ENCODE measurements around the gene CTCF. TPM values are rescaled to one million over a fixed set of nuclear protein-coding genes. Genes with fewer than 3 reads are reported as not detected.

The CTCF gene
- total and polyA plus RNA-seq, 2 donors (not counting 1 experiment from before 2014, with no cell fraction given) = 20.0 to 20.9 TPM

DNA sequence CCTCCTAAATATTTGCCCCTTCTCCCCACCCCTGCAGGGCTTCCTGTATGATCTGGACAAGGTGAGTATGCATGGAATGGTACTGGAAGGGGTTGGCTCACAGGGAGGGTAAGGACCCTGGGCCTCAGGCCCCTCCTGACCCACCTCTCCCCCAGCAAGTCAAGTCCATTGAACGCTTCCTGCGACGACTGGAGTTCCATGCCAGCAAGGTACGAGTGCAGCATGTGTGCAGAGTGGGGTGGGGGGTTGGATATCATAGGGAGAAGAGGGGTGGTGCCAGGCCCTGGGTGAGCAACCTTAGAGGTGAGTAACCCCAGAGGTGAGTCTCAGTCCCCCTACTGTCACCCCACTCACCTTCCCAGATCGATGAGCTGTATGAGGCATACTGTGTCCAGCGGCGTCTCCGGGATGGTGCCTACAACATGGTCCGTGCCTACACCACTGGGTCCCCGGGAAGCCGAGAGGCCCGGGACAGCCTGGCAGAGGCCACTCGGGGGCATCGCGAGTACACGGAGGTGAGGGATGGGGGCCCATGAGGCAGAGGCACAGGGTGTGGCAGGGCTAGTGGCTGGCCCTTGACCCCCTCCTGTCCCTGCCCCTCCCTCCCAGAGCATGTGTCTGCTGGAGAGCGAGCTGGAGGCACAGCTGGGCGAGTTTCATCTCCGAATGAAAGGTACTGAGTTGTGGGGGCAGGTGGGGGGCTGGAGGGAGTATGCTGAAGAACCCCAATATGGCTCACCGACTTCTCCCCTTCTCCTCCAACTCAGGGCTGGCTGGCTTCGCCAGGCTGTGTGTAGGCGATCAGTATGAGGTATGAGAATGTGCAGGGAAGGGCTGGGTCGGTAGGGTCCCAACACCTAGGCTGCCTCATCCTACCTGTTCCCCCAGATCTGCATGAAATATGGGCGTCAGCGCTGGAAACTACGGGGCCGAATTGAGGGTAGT lies 22.4 kb upstream of the CTCF start:
- Histone ChIP-seq H3K9me3 (ENCODE audit: control insufficient read depth, insufficient read depth, low read depth, low read length) (no peaks in the 10 kb centered on the region), H3K4me2 (ENCODE audit: extremely low read depth, insufficient read depth, low read length) (no peak overlapping the region), H4K20me1 (ENCODE audit: control insufficient read depth, extremely low read depth, insufficient read depth, low read length) (no peaks in the 10 kb centered on the region), H3K4me3 (replicated peaks in 1 of 4; ENCODE audit: control extremely low read depth in 1 of 4, insufficient read depth in 1 of 4, low read depth in 3 of 4, low read length in 4 of 4) (no peak overlapping the region), H2AFZ (ENCODE audit: low read length) (no peak overlapping the region), H3K27me3 (ENCODE audit: control insufficient read depth, insufficient read depth, low read length) (no peaks in the 10 kb centered on the region), H3K36me3 (ENCODE audit: control insufficient read depth, insufficient read depth, low read length) (peaks cover 28% of the 10 kb centered on the region), H3K27ac (ENCODE audit: insufficient read depth, low read length) (no peak overlapping the region), H3K79me2 (ENCODE audit: control insufficient read depth, insufficient read depth, low read length) (peaks cover 8% of the 10 kb centered on the region), H3K9ac (ENCODE audit: insufficient read depth, low read length) (no peak overlapping the region), H3K4me1 (ENCODE audit: control insufficient read depth, extremely low read depth, insufficient read depth, low read length) (peaks cover 8% of the 10 kb centered on the region)
- no peak for DNase-seq (ENCODE audit: low read depth in 2 of 2)
- TF ChIP-seq, protein P1, sequence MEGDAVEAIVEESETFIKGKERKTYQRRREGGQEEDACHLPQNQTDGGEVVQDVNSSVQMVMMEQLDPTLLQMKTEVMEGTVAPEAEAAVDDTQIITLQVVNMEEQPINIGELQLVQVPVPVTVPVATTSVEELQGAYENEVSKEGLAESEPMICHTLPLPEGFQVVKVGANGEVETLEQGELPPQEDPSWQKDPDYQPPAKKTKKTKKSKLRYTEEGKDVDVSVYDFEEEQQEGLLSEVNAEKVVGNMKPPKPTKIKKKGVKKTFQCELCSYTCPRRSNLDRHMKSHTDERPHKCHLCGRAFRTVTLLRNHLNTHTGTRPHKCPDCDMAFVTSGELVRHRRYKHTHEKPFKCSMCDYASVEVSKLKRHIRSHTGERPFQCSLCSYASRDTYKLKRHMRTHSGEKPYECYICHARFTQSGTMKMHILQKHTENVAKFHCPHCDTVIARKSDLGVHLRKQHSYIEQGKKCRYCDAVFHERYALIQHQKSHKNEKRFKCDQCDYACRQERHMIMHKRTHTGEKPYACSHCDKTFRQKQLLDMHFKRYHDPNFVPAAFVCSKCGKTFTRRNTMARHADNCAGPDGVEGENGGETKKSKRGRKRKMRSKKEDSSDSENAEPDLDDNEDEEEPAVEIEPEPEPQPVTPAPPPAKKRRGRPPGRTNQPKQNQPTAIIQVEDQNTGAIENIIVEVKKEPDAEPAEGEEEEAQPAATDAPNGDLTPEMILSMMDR (conservative IDR thresholded peaks at IDR 0.05 in 1 of 2, IDR thresholded peaks at IDR 0.05 in 1 of 2; ENCODE audit: low read depth in 1 of 2, low read length in 2 of 2) = no peak
- no peak for TF ChIP-seq EZH2 (IDR thresholded peaks at IDR 0.05; ENCODE audit: low read length, missing control alignments)

DNA sequence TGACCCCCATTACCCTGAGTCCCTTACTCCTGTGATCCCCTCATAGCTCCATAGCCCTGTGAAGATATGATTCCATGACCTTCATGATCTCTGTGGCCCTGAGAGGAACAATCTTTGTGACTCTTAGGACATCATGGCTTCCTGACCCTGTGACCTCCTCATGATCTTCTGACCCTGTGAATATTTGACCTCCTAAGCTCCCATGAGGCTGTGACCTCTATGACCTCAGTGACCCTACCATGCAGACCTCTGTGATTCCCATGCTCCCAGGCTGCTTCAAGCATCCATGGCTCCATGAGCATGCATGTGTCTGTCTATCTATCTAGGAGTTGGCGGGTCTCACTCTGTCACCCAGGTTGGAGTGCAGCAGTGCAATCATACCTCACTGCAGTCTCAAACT lies 21.6 kb upstream of the CTCF start:
- H3K27ac ChIP-seq (ENCODE audit: insufficient read depth, low read length) = no peak overlapping the region
- peaks cover 36% of the 10 kb centered on the region for H3K36me3 ChIP-seq (ENCODE audit: control insufficient read depth, insufficient read depth, low read length)
- H4K20me1 ChIP-seq (ENCODE audit: control insufficient read depth, extremely low read depth, insufficient read depth, low read length) = no peaks in the 10 kb centered on the region
- no peak overlapping the region for H3K4me3 ChIP-seq (replicated peaks in 1 of 4; ENCODE audit: control extremely low read depth in 1 of 4, insufficient read depth in 1 of 4, low read depth in 3 of 4, low read length in 4 of 4)
- DNase-seq (ENCODE audit: low read depth in 2 of 2) = no peak
- H3K4me1 ChIP-seq (ENCODE audit: control insufficient read depth, extremely low read depth, insufficient read depth, low read length) = peaks cover 8% of the 10 kb centered on the region
- H3K27me3 ChIP-seq (ENCODE audit: control insufficient read depth, insufficient read depth, low read length) = no peaks in the 10 kb centered on the region
- H2AFZ ChIP-seq (ENCODE audit: low read length) = no peak overlapping the region
- H3K4me2 ChIP-seq (ENCODE audit: extremely low read depth, insufficient read depth, low read length) = no peak overlapping the region
- no peaks in the 10 kb centered on the region for H3K9me3 ChIP-seq (ENCODE audit: control insufficient read depth, insufficient read depth, low read depth, low read length)
- no peak overlapping the region for H3K9ac ChIP-seq (ENCODE audit: insufficient read depth, low read length)
- no peak for TF ChIP-seq EZH2 (IDR thresholded peaks at IDR 0.05; ENCODE audit: low read length, missing control alignments)
- TF ChIP-seq, protein P1 (conservative IDR thresholded peaks at IDR 0.05 in 1 of 2, IDR thresholded peaks at IDR 0.05 in 1 of 2; ENCODE audit: low read depth in 1 of 2, low read length in 2 of 2) = no peak
- H3K79me2 ChIP-seq (ENCODE audit: control insufficient read depth, insufficient read depth, low read length) = peaks cover 5% of the 10 kb centered on the region

DNA sequence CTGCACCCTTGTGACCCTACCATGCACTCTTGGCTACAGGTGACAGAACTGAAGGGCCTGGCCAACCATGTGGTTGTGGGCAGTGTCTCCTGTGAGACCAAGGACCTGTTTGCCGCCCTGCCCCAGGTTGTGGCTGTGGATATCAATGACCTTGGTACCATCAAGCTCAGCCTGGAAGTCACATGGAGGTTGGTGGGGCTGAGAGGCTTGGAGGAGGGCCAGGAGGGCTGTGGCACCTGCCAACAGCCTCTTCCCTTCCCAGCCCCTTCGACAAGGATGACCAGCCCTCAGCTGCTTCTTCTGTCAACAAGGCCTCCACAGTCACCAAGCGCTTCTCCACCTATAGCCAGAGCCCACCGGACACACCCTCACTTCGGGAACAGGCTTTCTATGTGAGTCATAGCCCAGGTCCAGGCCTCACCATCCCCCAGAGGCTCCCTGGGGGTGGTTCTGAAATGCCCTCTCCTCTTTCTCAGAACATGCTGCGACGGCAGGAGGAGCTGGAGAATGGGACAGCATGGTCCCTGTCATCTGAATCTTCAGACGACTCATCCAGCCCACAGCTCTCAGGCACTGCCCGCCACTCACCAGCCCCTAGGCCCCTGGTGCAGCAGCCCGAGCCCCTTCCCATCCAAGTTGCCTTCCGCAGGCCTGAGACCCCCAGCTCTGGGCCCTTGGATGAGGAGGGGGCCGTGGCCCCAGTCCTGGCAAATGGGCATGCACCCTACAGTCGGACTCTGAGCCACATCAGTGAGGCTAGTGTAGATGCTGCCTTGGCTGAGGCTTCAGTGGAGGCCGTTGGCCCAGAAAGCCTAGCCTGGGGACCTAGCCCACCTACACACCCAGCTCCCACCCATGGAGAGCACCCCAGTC lies 20.7 kb upstream of the CTCF start:
- Histone ChIP-seq H2AFZ (ENCODE audit: low read length) (no peak overlapping the region), H3K4me2 (ENCODE audit: extremely low read depth, insufficient read depth, low read length) (no peak overlapping the region), H3K9me3 (ENCODE audit: control insufficient read depth, insufficient read depth, low read depth, low read length) (no peaks in the 10 kb centered on the region), H3K9ac (ENCODE audit: insufficient read depth, low read length) (no peak overlapping the region), H4K20me1 (ENCODE audit: control insufficient read depth, extremely low read depth, insufficient read depth, low read length) (no peaks in the 10 kb centered on the region), H3K36me3 (ENCODE audit: control insufficient read depth, insufficient read depth, low read length) (peaks cover 38% of the 10 kb centered on the region), H3K27me3 (ENCODE audit: control insufficient read depth, insufficient read depth, low read length) (no peaks in the 10 kb centered on the region), H3K79me2 (ENCODE audit: control insufficient read depth, insufficient read depth, low read length) (peaks cover 2% of the 10 kb centered on the region), H3K27ac (ENCODE audit: insufficient read depth, low read length) (no peak overlapping the region), H3K4me1 (ENCODE audit: control insufficient read depth, extremely low read depth, insufficient read depth, low read length) (peaks cover 8% of the 10 kb centered on the region), H3K4me3 (replicated peaks in 1 of 4; ENCODE audit: control extremely low read depth in 1 of 4, insufficient read depth in 1 of 4, low read depth in 3 of 4, low read length in 4 of 4) (no peak overlapping the region)
- TF ChIP-seq, protein P1 (conservative IDR thresholded peaks at IDR 0.05 in 1 of 2, IDR thresholded peaks at IDR 0.05 in 1 of 2; ENCODE audit: low read depth in 1 of 2, low read length in 2 of 2) = no peak
- no peak for TF ChIP-seq EZH2 (IDR thresholded peaks at IDR 0.05; ENCODE audit: low read length, missing control alignments)
- DNase-seq (ENCODE audit: low read depth in 2 of 2) = peak in 1 of 2 donors; percentile 60
